ENCODE results near the gene NR0B2. TPM values are rescaled to one million over a fixed set of nuclear protein-coding genes. Genes with fewer than 3 reads are reported as not detected.

Gene NR0B2
- total RNA-seq, 2 experiments from 2014 or later: not detected

DNA sequence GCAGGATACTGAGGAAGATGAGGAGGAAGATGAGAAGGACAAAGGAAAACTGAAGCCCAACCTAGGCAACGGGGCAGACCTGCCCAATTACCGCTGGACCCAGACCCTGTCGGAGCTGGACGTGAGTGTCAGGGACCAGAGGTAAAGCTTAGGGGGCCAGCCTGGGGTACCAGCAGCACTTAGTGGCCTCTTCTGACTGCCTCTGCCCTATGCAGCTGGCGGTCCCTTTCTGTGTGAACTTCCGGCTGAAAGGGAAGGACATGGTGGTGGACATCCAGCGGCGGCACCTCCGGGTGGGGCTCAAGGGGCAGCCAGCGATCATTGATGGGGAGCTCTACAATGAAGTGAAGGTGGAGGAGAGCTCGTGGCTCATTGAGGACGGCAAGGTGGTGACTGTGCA lies 28.9 kb upstream of the NR0B2 start:
- H3K4me3 ChIP-seq (ENCODE audit: low read depth, low read length, poor library complexity, severe bottlenecking): no peak overlapping the region
- H2AFZ ChIP-seq (ENCODE audit: low read length): no peak overlapping the region
- POLR2A ChIA-PET: interaction anchor here (0.5 kb wide), 1 partner anchor 1511 kb away, joined by 3 read pairs; no protein-coding TSS in a partner anchor
- no peak overlapping the region for H3K27ac ChIP-seq (ENCODE audit: low read depth, low read length, poor library complexity, severe bottlenecking)
- H3K9me2 ChIP-seq (ENCODE audit: insufficient read depth, low read length): no peaks in the 10 kb centered on the region
- BruUV-seq (replicated peaks): no TSS peak
- peaks cover 3% of the 10 kb centered on the region; the same call in 1 of the 2 replicates for H3K79me2 ChIP-seq (ENCODE audit: insufficient read depth, low read depth, low read length)
- H3K4me2 ChIP-seq (ENCODE audit: low read length): no peak overlapping the region
- intact Hi-C loops (cut with micrococcal nuclease; ENCODE audit: unreplicated experiment): no loop called here
- H3K9me3 ChIP-seq (ENCODE audit: low read length): no peaks in the 10 kb centered on the region
- H4K20me1 ChIP-seq (ENCODE audit: insufficient read depth, low read length): no peaks in the 10 kb centered on the region
- H3K36me3 ChIP-seq (ENCODE audit: insufficient read depth, low read length): peaks cover 87% of the 10 kb centered on the region
- TF ChIP-seq CTCF (conservative IDR thresholded peaks at IDR 0.05; ENCODE audit: low read length) (no peak), EZH2phosphoT487 (IDR thresholded peaks at IDR 0.05; ENCODE audit: borderline replicate concordance, low read depth, low read length) (no peak)
- no peaks in the 10 kb centered on the region for H3K4me1 ChIP-seq (ENCODE audit: insufficient read depth, low read length, poor library complexity, severe bottlenecking)
- CTCF ChIA-PET (ENCODE audit: unreplicated experiment): no interaction called here
- DNase-seq (ENCODE audit: low spot score): no peak

- H3K36me3 ChIP-seq (ENCODE audit: insufficient read depth, low read length): peaks cover 86% of the 10 kb centered on the region
- BruUV-seq (replicated peaks): no TSS peak
- H3K4me2 ChIP-seq (ENCODE audit: low read length): no peak overlapping the region
- peaks cover 13% of the 10 kb centered on the region; the same call in 1 of the 2 replicates for H3K79me2 ChIP-seq (ENCODE audit: insufficient read depth, low read depth, low read length)
- no peaks in the 10 kb centered on the region for H3K4me1 ChIP-seq (ENCODE audit: insufficient read depth, low read length, poor library complexity, severe bottlenecking)
- no peaks in the 10 kb centered on the region for H3K9me2 ChIP-seq (ENCODE audit: insufficient read depth, low read length)
- no peaks in the 10 kb centered on the region for H4K20me1 ChIP-seq (ENCODE audit: insufficient read depth, low read length)
- intact Hi-C loops (cut with micrococcal nuclease; ENCODE audit: unreplicated experiment): no loop called here
- no peak overlapping the region for H3K27ac ChIP-seq (ENCODE audit: low read depth, low read length, poor library complexity, severe bottlenecking)
- H3K4me3 ChIP-seq (ENCODE audit: low read depth, low read length, poor library complexity, severe bottlenecking): no peak overlapping the region
- no peak overlapping the region for H2AFZ ChIP-seq (ENCODE audit: low read length)
- no peaks in the 10 kb centered on the region for H3K9me3 ChIP-seq (ENCODE audit: low read length)
- TF ChIP-seq EZH2phosphoT487 (IDR thresholded peaks at IDR 0.05; ENCODE audit: borderline replicate concordance, low read depth, low read length) (no peak), CTCF (conservative IDR thresholded peaks at IDR 0.05; ENCODE audit: low read length) (no peak)
- ChIA-PET POLR2A (no interaction called here), CTCF (ENCODE audit: unreplicated experiment) (no interaction called here)
- no peak for DNase-seq (ENCODE audit: low spot score)
These were observed 27.5 kb upstream of the NR0B2 start for GRCh38 chr1:26941311-26941710.

GRCh38 chr1:26938659-26939025 lies 24.9 kb upstream of the NR0B2 start:
- Histone ChIP-seq H3K9me2 (ENCODE audit: insufficient read depth, low read length) (no peaks in the 10 kb centered on the region), H3K4me2 (ENCODE audit: low read length) (no peak overlapping the region), H2AFZ (ENCODE audit: low read length) (no peak overlapping the region), H4K20me1 (ENCODE audit: insufficient read depth, low read length) (no peaks in the 10 kb centered on the region), H3K36me3 (ENCODE audit: insufficient read depth, low read length) (peaks cover 82% of the 10 kb centered on the region), H3K4me3 (ENCODE audit: low read depth, low read length, poor library complexity, severe bottlenecking) (no peak overlapping the region), H3K9me3 (ENCODE audit: low read length) (no peaks in the 10 kb centered on the region), H3K79me2 (ENCODE audit: insufficient read depth, low read depth, low read length) (peaks cover 24% of the 10 kb centered on the region; the same call in 1 of the 2 replicates), H3K4me1 (ENCODE audit: insufficient read depth, low read length, poor library complexity, severe bottlenecking) (no peaks in the 10 kb centered on the region), H3K27ac (ENCODE audit: low read depth, low read length, poor library complexity, severe bottlenecking) (no peak overlapping the region)
- intact Hi-C loops (cut with micrococcal nuclease; ENCODE audit: unreplicated experiment): no loop called here
- POLR2A ChIA-PET: interaction anchor here (1.0 kb wide), 1 partner anchor 11 kb away, joined by 3 read pairs; no protein-coding TSS in a partner anchor
- no peak for TF ChIP-seq EZH2phosphoT487 (IDR thresholded peaks at IDR 0.05; ENCODE audit: borderline replicate concordance, low read depth, low read length)
- no peak for TF ChIP-seq CTCF (conservative IDR thresholded peaks at IDR 0.05; ENCODE audit: low read length)
- BruUV-seq (replicated peaks): no TSS peak
- DNase-seq (ENCODE audit: low spot score): no peak
- CTCF ChIA-PET (ENCODE audit: unreplicated experiment): interaction anchor here (0.6 kb wide), 1 partner anchor 63 kb away, joined by 3 read pairs; no protein-coding TSS in a partner anchor

All from OCI-LY7 (cell line).